SJSA1 (cell line): ENCODE data around the gene MYL3. TPM values are rescaled to one million over a fixed set of nuclear protein-coding genes. Genes with fewer than 3 reads are reported as not detected.

Source experiments
- DNase-seq, 2 experiments: peaks; one replicate each; pipeline ENCODE4 v3.0.0-alpha.2; 2015 to 2020; ENCODE audit warnings: low spot score in 2 of 2, low read depth in 1 of 2
- H3K27ac ChIP-seq: fragments of 250-450 bp; sonication (Bioruptor Pico); 2 replicates; pipeline ENCODE4 v1.5.1; 2020; ENCODE audit warnings: mild to moderate bottlenecking, moderate library complexity
- H3K27me3 ChIP-seq: fragments of 250-450 bp; sonication (Bioruptor Pico); replicated peaks from 2 replicates; pipeline ENCODE4 v1.5.1; 2020; ENCODE audit warnings: mild to moderate bottlenecking, moderate library complexity
- H3K36me3 ChIP-seq: fragments of 250-450 bp; sonication (Bioruptor Pico); 2 replicates; pipeline ENCODE4 v1.5.1; 2020; ENCODE audit warnings: mild to moderate bottlenecking
- H3K4me1 ChIP-seq: fragments of 250-450 bp; sonication (Bioruptor Pico); replicated peaks from 2 replicates; pipeline ENCODE4 v1.6.1; 2021; ENCODE audit warnings: mild to moderate bottlenecking
- H3K4me3 ChIP-seq: fragments of 250-450 bp; sonication (Bioruptor Pico); 2 replicates; pipeline ENCODE4 v1.5.1; 2020; ENCODE audit warnings: mild to moderate bottlenecking
- H3K9me3 ChIP-seq: fragments of 250-450 bp; sonication (Bioruptor Pico); replicated peaks from 2 replicates; pipeline ENCODE4 v1.5.1; 2020; ENCODE audit warnings: mild to moderate bottlenecking
- total RNA-seq: library from RNA; depleted of rRNA; stranded (reverse); fragments of >200 nt; shearing (Covaris generic); gene quantifications from 2 replicates; pipeline ENCODE4 v1.2.3, GENCODE V29; 2014

Gene MYL3
- total RNA-seq, 1 experiment from 2014 or later: not detected

- Histone ChIP-seq H3K4me3 (no peak overlapping the region), H3K27me3 (no peaks in the 10 kb centered on the region), H3K9me3 (no peaks in the 10 kb centered on the region), H3K4me1 (peaks cover 8% of the 10 kb centered on the region), H3K27ac (no peak overlapping the region), H3K36me3 (no peaks in the 10 kb centered on the region)
- no peak for DNase-seq
Measured at GRCh38 chr3:46904303-46905212, 41.3 kb upstream of the MYL3 start.

- H3K36me3 ChIP-seq: no peaks in the 10 kb centered on the region
- peaks cover 4% of the 10 kb centered on the region for H3K4me1 ChIP-seq
- no peak overlapping the region for H3K4me3 ChIP-seq
- H3K9me3 ChIP-seq: no peaks in the 10 kb centered on the region
- H3K27ac ChIP-seq: no peak overlapping the region
- peak in 1 of 2 experiments; percentile 69 for DNase-seq
- H3K27me3 ChIP-seq: no peaks in the 10 kb centered on the region
Measured at GRCh38 chr3:46903341-46904302, 40.4 kb upstream of the MYL3 start.

GRCh38 chr3:46902188-46902631 is 39.0 kb upstream of the MYL3 start:
- Histone ChIP-seq H3K9me3 (no peaks in the 10 kb centered on the region), H3K4me1 (peaks cover 4% of the 10 kb centered on the region), H3K4me3 (no peak overlapping the region), H3K36me3 (no peaks in the 10 kb centered on the region), H3K27me3 (no peaks in the 10 kb centered on the region), H3K27ac (no peak overlapping the region)
- DNase-seq: no peak

GRCh38 chr3:46901591-46902187 is 38.4 kb upstream of the MYL3 start:
- Histone ChIP-seq H3K4me1 (peaks cover 4% of the 10 kb centered on the region), H3K9me3 (no peaks in the 10 kb centered on the region), H3K27ac (no peak overlapping the region), H3K36me3 (no peaks in the 10 kb centered on the region), H3K27me3 (no peaks in the 10 kb centered on the region), H3K4me3 (no peak overlapping the region)
- no peak for DNase-seq

- H3K27me3 ChIP-seq: no peaks in the 10 kb centered on the region
- H3K4me3 ChIP-seq: no peak overlapping the region
- DNase-seq: no peak
- H3K36me3 ChIP-seq: no peaks in the 10 kb centered on the region
- H3K27ac ChIP-seq: no peak overlapping the region
- H3K9me3 ChIP-seq: no peaks in the 10 kb centered on the region
- peaks cover 4% of the 10 kb centered on the region for H3K4me1 ChIP-seq
Measured at GRCh38 chr3:46901061-46901460, 37.8 kb upstream of the MYL3 start.

GRCh38 chr3:46900356-46900755 is 37.1 kb upstream of the MYL3 start:
- Histone ChIP-seq H3K27me3 (no peaks in the 10 kb centered on the region), H3K4me1 (peaks cover 4% of the 10 kb centered on the region), H3K36me3 (no peaks in the 10 kb centered on the region), H3K27ac (no peak overlapping the region), H3K4me3 (no peak overlapping the region), H3K9me3 (no peaks in the 10 kb centered on the region)
- DNase-seq: no peak

GRCh38 chr3:46900007-46900292 is 36.7 kb upstream of the MYL3 start:
- DNase-seq: no peak
- no peak overlapping the region for H3K27ac ChIP-seq
- no peaks in the 10 kb centered on the region for H3K36me3 ChIP-seq
- no peak overlapping the region for H3K4me3 ChIP-seq
- H3K9me3 ChIP-seq: no peaks in the 10 kb centered on the region
- peaks cover 4% of the 10 kb centered on the region for H3K4me1 ChIP-seq
- no peaks in the 10 kb centered on the region for H3K27me3 ChIP-seq

GRCh38 chr3:46899151-46900006 is 36.1 kb upstream of the MYL3 start:
- no peak for DNase-seq
- H3K27me3 ChIP-seq: no peaks in the 10 kb centered on the region
- no peaks in the 10 kb centered on the region for H3K36me3 ChIP-seq
- no peak overlapping the region for H3K27ac ChIP-seq
- H3K9me3 ChIP-seq: no peaks in the 10 kb centered on the region
- H3K4me1 ChIP-seq: peaks cover 4% of the 10 kb centered on the region
- no peak overlapping the region for H3K4me3 ChIP-seq

- no peaks in the 10 kb centered on the region for H3K27me3 ChIP-seq
- no peaks in the 10 kb centered on the region for H3K36me3 ChIP-seq
- no peak overlapping the region for H3K4me3 ChIP-seq
- H3K27ac ChIP-seq: no peak overlapping the region
- no peak for DNase-seq
- H3K9me3 ChIP-seq: no peaks in the 10 kb centered on the region
- no peaks in the 10 kb centered on the region for H3K4me1 ChIP-seq
Measured at GRCh38 chr3:46898321-46899150, 35.3 kb upstream of the MYL3 start.

GRCh38 chr3:46897829-46898320 is 34.6 kb upstream of the MYL3 start:
- no peak for DNase-seq
- no peaks in the 10 kb centered on the region for H3K9me3 ChIP-seq
- H3K36me3 ChIP-seq: no peaks in the 10 kb centered on the region
- H3K27ac ChIP-seq: no peak overlapping the region
- no peak overlapping the region for H3K4me3 ChIP-seq
- H3K27me3 ChIP-seq: no peaks in the 10 kb centered on the region
- H3K4me1 ChIP-seq: no peaks in the 10 kb centered on the region

- Histone ChIP-seq H3K9me3 (no peaks in the 10 kb centered on the region), H3K27ac (no peak overlapping the region), H3K4me1 (peaks cover 7% of the 10 kb centered on the region), H3K27me3 (peaks cover 3% of the 10 kb centered on the region), H3K4me3 (no peak overlapping the region), H3K36me3 (no peaks in the 10 kb centered on the region)
- no peak for DNase-seq
Measured at GRCh38 chr3:46897031-46897430, 33.8 kb upstream of the MYL3 start.

- Histone ChIP-seq H3K4me1 (peaks cover 9% of the 10 kb centered on the region), H3K27me3 (peaks cover 9% of the 10 kb centered on the region), H3K9me3 (no peaks in the 10 kb centered on the region), H3K27ac (no peak overlapping the region), H3K36me3 (no peaks in the 10 kb centered on the region), H3K4me3 (no peak overlapping the region)
- no peak for DNase-seq
Measured at GRCh38 chr3:46896386-46896785, 33.1 kb upstream of the MYL3 start.
